ENCODE data around the gene GFRA1.

Gene GFRA1

GRCh38 chr10:116085323-116085722, 187.7 kb downstream of the GFRA1 start:
- no peak overlapping the region for H3K4me3 ChIP-seq (ENCODE audit: low read depth, low read length)
- no peak for TF ChIP-seq CTCF (IDR thresholded peaks at IDR 0.05; ENCODE audit: borderline replicate concordance, insufficient read depth, low read depth, low read length)

GRCh38 chr10:116084161-116084560, 188.8 kb downstream of the GFRA1 start:
- no peak overlapping the region for H3K4me3 ChIP-seq (ENCODE audit: low read depth, low read length)
- TF ChIP-seq CTCF (IDR thresholded peaks at IDR 0.05; ENCODE audit: borderline replicate concordance, insufficient read depth, low read depth, low read length) = no peak

- H3K4me3 ChIP-seq (ENCODE audit: low read depth, low read length) = no peak overlapping the region
- TF ChIP-seq CTCF (IDR thresholded peaks at IDR 0.05; ENCODE audit: borderline replicate concordance, insufficient read depth, low read depth, low read length) = no peak
These were observed 189.7 kb downstream of the GFRA1 start for GRCh38 chr10:116083226-116083762.

- H3K4me3 ChIP-seq (ENCODE audit: low read depth, low read length) = no peak overlapping the region
- no peak for TF ChIP-seq CTCF (IDR thresholded peaks at IDR 0.05; ENCODE audit: borderline replicate concordance, insufficient read depth, low read depth, low read length)
These were observed 190.2 kb downstream of the GFRA1 start for GRCh38 chr10:116082762-116083161.

GRCh38 chr10:116082206-116082605, 190.8 kb downstream of the GFRA1 start:
- TF ChIP-seq CTCF (IDR thresholded peaks at IDR 0.05; ENCODE audit: borderline replicate concordance, insufficient read depth, low read depth, low read length) = no peak
- H3K4me3 ChIP-seq (ENCODE audit: low read depth, low read length) = no peak overlapping the region

GRCh38 chr10:116080553-116080952, 192.5 kb downstream of the GFRA1 start:
- no peak for TF ChIP-seq CTCF (IDR thresholded peaks at IDR 0.05; ENCODE audit: borderline replicate concordance, insufficient read depth, low read depth, low read length)
- H3K4me3 ChIP-seq (ENCODE audit: low read depth, low read length) = no peak overlapping the region

GRCh38 chr10:116079355-116079754, 193.7 kb downstream of the GFRA1 start:
- no peak for TF ChIP-seq CTCF (IDR thresholded peaks at IDR 0.05; ENCODE audit: borderline replicate concordance, insufficient read depth, low read depth, low read length)
- no peak overlapping the region for H3K4me3 ChIP-seq (ENCODE audit: low read depth, low read length)

All from GM12875 (cell line).